ENCODE data around the gene RHBDL1.

Gene RHBDL1

DNA sequence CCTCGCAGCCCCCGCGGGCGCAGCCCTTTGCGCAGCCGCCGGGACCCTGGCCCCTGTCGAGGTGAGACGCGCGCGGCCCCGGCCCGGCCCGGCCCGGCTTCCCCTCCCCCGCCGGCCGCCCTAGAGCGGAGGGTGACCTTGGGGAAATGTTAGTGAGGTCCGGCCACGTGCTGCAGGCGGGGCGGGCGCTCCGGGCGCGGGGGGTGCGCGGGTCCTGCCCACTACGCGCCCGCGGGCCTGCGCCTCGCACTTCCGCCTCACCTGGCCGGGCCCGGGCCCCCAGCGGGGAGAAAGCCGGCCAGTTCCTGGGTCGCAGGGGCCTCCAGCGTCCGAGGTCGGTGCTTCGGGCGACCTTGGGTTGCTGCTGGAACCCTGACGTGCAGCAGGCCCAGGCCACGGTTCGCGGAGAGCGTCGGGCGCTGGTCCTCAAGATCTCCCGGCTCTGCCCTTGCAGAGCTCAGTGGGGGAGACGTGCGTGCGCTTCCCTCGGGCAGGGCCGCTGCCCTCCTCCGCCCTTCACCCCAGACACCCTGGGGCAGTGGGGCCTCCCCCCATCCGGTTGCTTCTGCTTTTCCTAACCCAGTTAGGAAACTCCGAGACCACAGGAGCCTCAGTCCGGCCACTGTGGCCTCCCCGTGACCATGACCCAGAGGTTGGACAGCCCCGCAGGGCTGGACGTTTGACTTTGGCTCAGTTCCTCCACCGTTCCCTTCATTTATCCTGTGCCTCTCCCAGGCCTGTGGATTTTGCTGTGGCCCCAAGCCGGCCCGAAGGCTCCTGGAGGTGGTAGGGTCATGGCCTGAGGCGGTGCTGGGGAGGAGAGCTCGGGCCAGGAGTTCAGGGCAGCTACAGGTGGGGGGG, 33.1 kb upstream of the RHBDL1 start (continued):
- TF ChIP-seq ZNF501 (tag by site-specific recombination; IDR thresholded peaks at IDR 0.05) (no peak), ZNF239 (tag by site-specific recombination; IDR thresholded peaks at IDR 0.05) (no peak), OSR2 (tag by site-specific recombination; IDR thresholded peaks at IDR 0.05) (no peak), ZNF335 (tag by site-specific recombination; conservative IDR thresholded peaks at IDR 0.05) (peak; percentile 76), ZNF548 (tag by site-specific recombination; IDR thresholded peaks at IDR 0.05) (no peak), PRDM1 (tag by site-specific recombination; IDR thresholded peaks at IDR 0.05) (no peak)
- TF ChIP-seq, protein P1, sequence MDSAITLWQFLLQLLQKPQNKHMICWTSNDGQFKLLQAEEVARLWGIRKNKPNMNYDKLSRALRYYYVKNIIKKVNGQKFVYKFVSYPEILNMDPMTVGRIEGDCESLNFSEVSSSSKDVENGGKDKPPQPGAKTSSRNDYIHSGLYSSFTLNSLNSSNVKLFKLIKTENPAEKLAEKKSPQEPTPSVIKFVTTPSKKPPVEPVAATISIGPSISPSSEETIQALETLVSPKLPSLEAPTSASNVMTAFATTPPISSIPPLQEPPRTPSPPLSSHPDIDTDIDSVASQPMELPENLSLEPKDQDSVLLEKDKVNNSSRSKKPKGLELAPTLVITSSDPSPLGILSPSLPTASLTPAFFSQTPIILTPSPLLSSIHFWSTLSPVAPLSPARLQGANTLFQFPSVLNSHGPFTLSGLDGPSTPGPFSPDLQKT (IDR thresholded peaks at IDR 0.05; ENCODE audit: borderline replicate concordance, low read depth, low read length), result no peak
- TF ChIP-seq, protein P2, sequence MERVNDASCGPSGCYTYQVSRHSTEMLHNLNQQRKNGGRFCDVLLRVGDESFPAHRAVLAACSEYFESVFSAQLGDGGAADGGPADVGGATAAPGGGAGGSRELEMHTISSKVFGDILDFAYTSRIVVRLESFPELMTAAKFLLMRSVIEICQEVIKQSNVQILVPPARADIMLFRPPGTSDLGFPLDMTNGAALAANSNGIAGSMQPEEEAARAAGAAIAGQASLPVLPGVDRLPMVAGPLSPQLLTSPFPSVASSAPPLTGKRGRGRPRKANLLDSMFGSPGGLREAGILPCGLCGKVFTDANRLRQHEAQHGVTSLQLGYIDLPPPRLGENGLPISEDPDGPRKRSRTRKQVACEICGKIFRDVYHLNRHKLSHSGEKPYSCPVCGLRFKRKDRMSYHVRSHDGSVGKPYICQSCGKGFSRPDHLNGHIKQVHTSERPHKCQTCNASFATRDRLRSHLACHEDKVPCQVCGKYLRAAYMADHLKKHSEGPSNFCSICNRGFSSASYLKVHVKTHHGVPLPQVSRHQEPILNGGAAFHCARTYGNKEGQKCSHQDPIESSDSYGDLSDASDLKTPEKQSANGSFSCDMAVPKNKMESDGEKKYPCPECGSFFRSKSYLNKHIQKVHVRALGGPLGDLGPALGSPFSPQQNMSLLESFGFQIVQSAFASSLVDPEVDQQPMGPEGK (tag by site-specific recombination; IDR thresholded peaks at IDR 0.05), result peak; percentile 50; the same call in 1 of the 2 replicates
- TF ChIP-seq, protein P3, sequence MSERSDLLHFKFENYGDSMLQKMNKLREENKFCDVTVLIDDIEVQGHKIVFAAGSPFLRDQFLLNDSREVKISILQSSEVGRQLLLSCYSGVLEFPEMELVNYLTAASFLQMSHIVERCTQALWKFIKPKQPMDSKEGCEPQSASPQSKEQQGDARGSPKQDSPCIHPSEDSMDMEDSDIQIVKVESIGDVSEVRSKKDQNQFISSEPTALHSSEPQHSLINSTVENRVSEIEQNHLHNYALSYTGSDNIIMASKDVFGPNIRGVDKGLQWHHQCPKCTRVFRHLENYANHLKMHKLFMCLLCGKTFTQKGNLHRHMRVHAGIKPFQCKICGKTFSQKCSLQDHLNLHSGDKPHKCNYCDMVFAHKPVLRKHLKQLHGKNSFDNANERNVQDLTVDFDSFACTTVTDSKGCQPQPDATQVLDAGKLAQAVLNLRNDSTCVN (tag by site-specific recombination; optimal IDR thresholded peaks at IDR 0.05), result peak; percentile 74

DNA sequence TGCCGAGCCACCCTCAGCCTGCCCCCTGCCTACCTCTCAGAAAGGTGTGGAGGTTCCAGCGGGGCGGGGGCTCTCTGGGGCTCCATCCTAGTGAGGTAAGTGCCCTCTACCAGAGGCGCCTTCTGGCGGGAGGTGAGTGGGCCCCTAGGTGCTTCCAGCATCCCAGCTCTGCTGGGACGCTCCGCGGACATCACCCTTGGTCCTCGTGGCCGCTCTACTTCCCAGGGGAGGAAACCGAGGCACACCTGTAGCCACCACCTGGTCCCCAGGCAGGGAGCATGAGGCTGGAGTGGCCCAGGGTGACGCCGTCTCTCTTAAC, 32.5 kb upstream of the RHBDL1 start:
- ChIA-PET CTCF (no interaction called here), POLR2A (interaction anchor here (0.6 kb wide), 1 partner anchor 1174 kb away, joined by 3 read pairs; no protein-coding TSS in a partner anchor)
- Histone ChIP-seq H3K27ac (ENCODE audit: extremely low read depth, low read depth, low read length) (peak overlapping the region; percentile 30; the same call in 1 of the 2 replicates), H3K9me3 (ENCODE audit: control insufficient read depth, insufficient read depth, low read depth, low read length) (no peaks in the 10 kb centered on the region), H3K36me3 (ENCODE audit: control insufficient read depth in 2 of 2, insufficient read depth in 1 of 2, low read length in 2 of 2) (peaks cover 0 to 7% of the 10 kb centered on the region in 2 experiments; a peak in 2 of 3 replicates), H3K4me1 (ENCODE audit: control insufficient read depth, insufficient read depth, low read length) (peaks cover 5% of the 10 kb centered on the region; the same call in 1 of the 2 replicates), H3K4me3 (ENCODE audit: low read depth, low read length) (no peak overlapping the region)
- TF ChIP-seq SP7 (tag by site-specific recombination; IDR thresholded peaks at IDR 0.05), result no peak
- TF ChIP-seq ZNF354C (tag by site-specific recombination; IDR thresholded peaks at IDR 0.05; ENCODE audit: borderline replicate concordance, low read depth), result no peak
- TF ChIP-seq, protein P4, sequence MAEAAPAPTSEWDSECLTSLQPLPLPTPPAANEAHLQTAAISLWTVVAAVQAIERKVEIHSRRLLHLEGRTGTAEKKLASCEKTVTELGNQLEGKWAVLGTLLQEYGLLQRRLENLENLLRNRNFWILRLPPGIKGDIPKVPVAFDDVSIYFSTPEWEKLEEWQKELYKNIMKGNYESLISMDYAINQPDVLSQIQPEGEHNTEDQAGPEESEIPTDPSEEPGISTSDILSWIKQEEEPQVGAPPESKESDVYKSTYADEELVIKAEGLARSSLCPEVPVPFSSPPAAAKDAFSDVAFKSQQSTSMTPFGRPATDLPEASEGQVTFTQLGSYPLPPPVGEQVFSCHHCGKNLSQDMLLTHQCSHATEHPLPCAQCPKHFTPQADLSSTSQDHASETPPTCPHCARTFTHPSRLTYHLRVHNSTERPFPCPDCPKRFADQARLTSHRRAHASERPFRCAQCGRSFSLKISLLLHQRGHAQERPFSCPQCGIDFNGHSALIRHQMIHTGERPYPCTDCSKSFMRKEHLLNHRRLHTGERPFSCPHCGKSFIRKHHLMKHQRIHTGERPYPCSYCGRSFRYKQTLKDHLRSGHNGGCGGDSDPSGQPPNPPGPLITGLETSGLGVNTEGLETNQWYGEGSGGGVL (tag by site-specific recombination; IDR thresholded peaks at IDR 0.05), result no peak
- TF ChIP-seq, protein P5, sequence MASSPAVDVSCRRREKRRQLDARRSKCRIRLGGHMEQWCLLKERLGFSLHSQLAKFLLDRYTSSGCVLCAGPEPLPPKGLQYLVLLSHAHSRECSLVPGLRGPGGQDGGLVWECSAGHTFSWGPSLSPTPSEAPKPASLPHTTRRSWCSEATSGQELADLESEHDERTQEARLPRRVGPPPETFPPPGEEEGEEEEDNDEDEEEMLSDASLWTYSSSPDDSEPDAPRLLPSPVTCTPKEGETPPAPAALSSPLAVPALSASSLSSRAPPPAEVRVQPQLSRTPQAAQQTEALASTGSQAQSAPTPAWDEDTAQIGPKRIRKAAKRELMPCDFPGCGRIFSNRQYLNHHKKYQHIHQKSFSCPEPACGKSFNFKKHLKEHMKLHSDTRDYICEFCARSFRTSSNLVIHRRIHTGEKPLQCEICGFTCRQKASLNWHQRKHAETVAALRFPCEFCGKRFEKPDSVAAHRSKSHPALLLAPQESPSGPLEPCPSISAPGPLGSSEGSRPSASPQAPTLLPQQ (tag by site-specific recombination; IDR thresholded peaks at IDR 0.05), result peak; percentile 52; the same call in 1 of the 2 replicates
- 0 out of 2 replicates have a peak, but pooled peaks have one; percentile 7 for TF ChIP-seq SCRT2 (tag by site-specific recombination; IDR thresholded peaks at IDR 0.05)
- TF ChIP-seq, protein P6, sequence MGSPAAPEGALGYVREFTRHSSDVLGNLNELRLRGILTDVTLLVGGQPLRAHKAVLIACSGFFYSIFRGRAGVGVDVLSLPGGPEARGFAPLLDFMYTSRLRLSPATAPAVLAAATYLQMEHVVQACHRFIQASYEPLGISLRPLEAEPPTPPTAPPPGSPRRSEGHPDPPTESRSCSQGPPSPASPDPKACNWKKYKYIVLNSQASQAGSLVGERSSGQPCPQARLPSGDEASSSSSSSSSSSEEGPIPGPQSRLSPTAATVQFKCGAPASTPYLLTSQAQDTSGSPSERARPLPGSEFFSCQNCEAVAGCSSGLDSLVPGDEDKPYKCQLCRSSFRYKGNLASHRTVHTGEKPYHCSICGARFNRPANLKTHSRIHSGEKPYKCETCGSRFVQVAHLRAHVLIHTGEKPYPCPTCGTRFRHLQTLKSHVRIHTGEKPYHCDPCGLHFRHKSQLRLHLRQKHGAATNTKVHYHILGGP (tag by site-specific recombination; IDR thresholded peaks at IDR 0.05), result no peak
- no peak for TF ChIP-seq ZNF514 (tag by site-specific recombination; IDR thresholded peaks at IDR 0.05)
- 0 out of 2 replicates have a peak, but pooled peaks have one; percentile 12 for TF ChIP-seq ZXDB (tag by site-specific recombination; IDR thresholded peaks at IDR 0.05)
- 0 out of 2 replicates have a peak, but pooled peaks have one; percentile 6 for TF ChIP-seq ZEB2 (tag by site-specific recombination; IDR thresholded peaks at IDR 0.05)
- TF ChIP-seq, protein P3 (tag by site-specific recombination; optimal IDR thresholded peaks at IDR 0.05), result no peak
- TF ChIP-seq SCRT1 (tag by site-specific recombination; IDR thresholded peaks at IDR 0.05; ENCODE audit: borderline replicate concordance), result peak; percentile 86; the same call in 1 of the 2 replicates
- TF ChIP-seq, protein P2 (tag by site-specific recombination; IDR thresholded peaks at IDR 0.05), result 0 out of 2 replicates have a peak, but pooled peaks have one; percentile 5
